Left renal cortex interstitium (tissue), 4 donors: ENCODE results near the gene TRIP12. TPM values are rescaled to one million over a fixed set of nuclear protein-coding genes. Genes with fewer than 3 reads are reported as not detected.
"Not testable (repeated sequence)": the region's sequence is repeated elsewhere in the genome, so short reads cannot be mapped to it uniquely, and the experiment has no call there.

Experiments used
- DNase-seq, 4 donors: peaks; one replicate each; pipeline ENCODE4 v3.0.0-alpha.2; 2013; ENCODE audit warnings: low read depth in 4 of 4, low spot score in 2 of 4, missing footprints in 1 of 4
- polyA plus RNA-seq, 4 donors: library from polyadenylated mRNA; unstranded; fragments of 120-200 nt; gene quantifications; one replicate each; pipeline ENCODE4 v1.2.1, GENCODE V29; 2013; ENCODE audit not compliant: insufficient read length in 4 of 4

Gene TRIP12
- polyA plus RNA-seq, 4 donors: 162 to 194 (median 186) TPM

- peak in 3 of 4 donors; percentile 25 to 51 (median 46) for DNase-seq
These were observed 513 bp downstream of the TRIP12 start for GRCh38 chr2:229921101-229921891.

- DNase-seq: peak in 2 of 4 donors; percentile 9 to 23
These were observed 1.7 kb downstream of the TRIP12 start for GRCh38 chr2:229920011-229920641.

- no peak for DNase-seq
These were observed 4.0 kb downstream of the TRIP12 start for GRCh38 chr2:229917793-229918192.

- DNase-seq: no peak
These were observed 7.6 kb downstream of the TRIP12 start for GRCh38 chr2:229914171-229914570.

- no peak for DNase-seq
These were observed 10.9 kb downstream of the TRIP12 start for GRCh38 chr2:229910832-229911412.

- DNase-seq: no peak
These were observed 11.5 kb downstream of the TRIP12 start for GRCh38 chr2:229910147-229910831.

- DNase-seq: no peak
These were observed 12.7 kb downstream of the TRIP12 start for GRCh38 chr2:229909090-229909489.

GRCh38 chr2:229905601-229906000 is 16.2 kb downstream of the TRIP12 start:
- no peak for DNase-seq

GRCh38 chr2:229903037-229903436 is 18.8 kb downstream of the TRIP12 start:
- DNase-seq: no peak

GRCh38 chr2:229901819-229902218 is 20.0 kb downstream of the TRIP12 start:
- no peak for DNase-seq

GRCh38 chr2:229900514-229900913 is 21.3 kb downstream of the TRIP12 start:
- DNase-seq: not testable (repeated sequence)

- DNase-seq: no peak
These were observed 21.8 kb downstream of the TRIP12 start for GRCh38 chr2:229900012-229900411.

- no peak for DNase-seq
These were observed 22.2 kb downstream of the TRIP12 start for GRCh38 chr2:229899604-229900003.

GRCh38 chr2:229896857-229897256 is 25.0 kb downstream of the TRIP12 start:
- no peak for DNase-seq

GRCh38 chr2:229889023-229889422 is 32.8 kb downstream of the TRIP12 start:
- DNase-seq: no peak

GRCh38 chr2:229888031-229888430 is 33.8 kb downstream of the TRIP12 start:
- no peak for DNase-seq

- DNase-seq: no peak
These were observed 34.4 kb downstream of the TRIP12 start for GRCh38 chr2:229887441-229887840.

GRCh38 chr2:229884775-229885699 is 36.8 kb downstream of the TRIP12 start:
- no peak for DNase-seq

GRCh38 chr2:229882583-229882982 is 39.2 kb downstream of the TRIP12 start:
- no peak for DNase-seq
